HTERT RPE-1 (cell line): ENCODE measurements around the gene EML6.

Experiments
- in situ Hi-C: fragments of 300-500 bp; cut with MboI; formaldehyde crosslinking; loops from 4 replicates; pipeline ENCODE4 v1.14.3; 2020; ENCODE audit warnings: low sequenced_read_pairs

EML6 gene

DNA sequence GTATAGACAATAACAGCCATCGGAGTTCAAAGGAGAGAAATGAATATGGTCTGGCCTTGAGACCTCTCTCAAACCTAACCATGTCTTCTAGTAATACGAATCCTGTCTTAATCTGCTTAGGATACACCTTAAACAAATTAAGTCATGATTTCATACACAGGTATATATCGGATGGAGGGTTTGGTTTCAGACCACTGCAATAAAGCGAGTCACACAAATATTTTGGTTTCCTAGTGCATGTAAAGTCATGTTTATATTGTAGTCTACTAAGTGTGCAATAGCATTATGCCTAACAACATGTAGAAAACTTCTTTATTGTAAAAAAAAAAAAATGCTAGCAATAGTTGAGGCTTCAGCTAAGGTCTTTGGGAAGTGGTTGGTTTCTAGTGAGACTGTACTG is 73.8 kb downstream of the EML6 start:
- in situ Hi-C loops = no loop called here

DNA sequence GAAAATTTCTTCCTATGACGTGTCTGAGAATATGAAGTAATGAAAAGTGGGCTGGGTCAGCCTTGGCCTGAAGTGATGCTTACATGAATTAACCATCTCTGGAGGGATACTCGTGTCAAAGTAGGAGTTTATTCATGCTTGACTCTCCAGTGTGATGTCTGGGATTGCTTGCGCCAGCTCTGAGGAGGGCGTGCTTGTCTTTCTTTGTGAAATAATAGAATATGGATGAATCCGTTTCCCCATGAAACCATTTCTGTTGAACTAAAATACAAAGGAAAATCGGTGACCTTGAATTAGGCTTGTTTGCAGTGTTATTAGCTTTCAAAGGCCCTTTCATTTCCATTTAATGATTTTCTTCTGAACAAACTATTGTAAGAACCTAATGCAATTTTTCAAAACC is 77.9 kb downstream of the EML6 start:
- in situ Hi-C loops = no loop called here

DNA sequence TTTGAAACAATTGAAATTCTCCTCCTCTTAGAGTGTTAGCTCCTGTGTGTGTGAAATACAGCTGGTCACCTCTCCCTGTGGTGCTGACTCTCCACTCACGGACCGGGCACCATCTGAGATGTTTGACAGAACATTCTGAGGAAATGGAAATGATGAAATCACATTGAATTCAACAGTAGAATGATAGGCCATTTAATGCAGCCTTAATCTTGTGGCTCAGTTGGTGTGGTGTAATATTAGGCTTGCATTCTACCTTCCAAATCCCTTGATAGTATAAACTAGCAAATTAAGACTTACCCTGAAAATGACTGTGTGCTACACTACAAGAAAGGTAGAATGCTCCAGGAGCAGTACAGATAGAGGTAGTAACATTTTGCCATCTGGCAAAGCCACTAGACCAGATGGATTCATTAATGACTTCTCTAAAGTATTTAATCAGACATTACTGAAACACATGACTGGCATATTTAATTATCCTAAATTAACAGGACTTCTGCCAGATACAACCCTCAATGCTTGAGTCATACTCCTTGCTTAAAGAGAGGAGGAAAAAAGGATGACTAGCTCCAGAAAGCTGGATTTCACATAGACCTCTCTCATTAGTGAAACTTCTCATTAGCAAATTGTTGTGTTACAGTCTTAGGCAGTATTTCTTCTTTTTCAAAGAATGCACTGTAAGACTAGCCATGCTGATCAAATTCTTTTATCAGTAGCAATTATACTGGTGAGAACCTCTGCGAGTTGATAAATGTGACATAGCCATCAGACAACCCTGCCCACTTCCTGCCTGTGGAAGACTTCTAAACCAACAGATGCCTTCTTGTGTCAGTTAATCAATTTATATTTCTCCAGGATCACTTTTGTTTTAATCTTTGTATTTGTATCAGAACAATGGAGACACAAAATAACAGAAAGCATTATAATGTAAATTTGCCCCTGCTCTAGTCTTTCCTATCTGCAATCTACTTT is 80.6 kb downstream of the EML6 start:
- in situ Hi-C loops = no loop called here

DNA sequence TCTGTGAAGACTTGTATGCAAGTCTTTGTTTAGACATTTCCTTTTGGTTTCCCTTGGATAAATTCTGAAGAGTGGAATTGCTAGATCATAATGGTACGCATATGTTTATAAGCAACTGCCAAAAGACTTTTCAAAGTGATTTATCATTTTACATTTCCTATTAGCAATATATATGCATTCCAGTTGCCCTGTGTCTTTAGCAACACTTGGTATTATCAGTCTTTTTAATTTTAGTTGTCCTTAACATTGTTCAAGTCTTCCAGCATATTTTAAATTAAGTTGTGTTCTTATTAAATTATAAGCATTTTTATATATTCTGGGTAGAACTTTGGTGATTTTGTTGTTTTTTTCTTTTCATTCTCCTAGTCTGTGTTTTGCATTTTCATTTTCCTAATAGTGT is 81.8 kb downstream of the EML6 start:
- in situ Hi-C loops = no loop called here

DNA sequence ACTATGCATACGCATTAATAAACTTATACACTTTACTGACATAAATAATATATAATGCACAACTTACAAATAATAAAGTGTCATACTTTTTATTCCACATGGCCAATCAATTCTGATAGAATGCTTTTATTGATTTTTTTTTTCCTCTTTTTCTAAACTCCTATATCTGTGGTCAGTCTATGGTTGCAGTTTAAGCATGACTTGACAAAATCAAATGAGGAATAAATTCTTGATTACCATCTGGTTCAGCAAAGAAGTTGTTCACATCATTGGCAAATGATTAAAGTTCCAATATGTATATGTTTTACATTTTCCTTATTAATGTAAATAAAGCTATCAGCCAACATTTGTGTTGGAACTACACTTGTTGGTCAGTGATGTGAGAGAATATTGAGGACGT is 83.5 kb downstream of the EML6 start:
- in situ Hi-C loops = no loop called here

DNA sequence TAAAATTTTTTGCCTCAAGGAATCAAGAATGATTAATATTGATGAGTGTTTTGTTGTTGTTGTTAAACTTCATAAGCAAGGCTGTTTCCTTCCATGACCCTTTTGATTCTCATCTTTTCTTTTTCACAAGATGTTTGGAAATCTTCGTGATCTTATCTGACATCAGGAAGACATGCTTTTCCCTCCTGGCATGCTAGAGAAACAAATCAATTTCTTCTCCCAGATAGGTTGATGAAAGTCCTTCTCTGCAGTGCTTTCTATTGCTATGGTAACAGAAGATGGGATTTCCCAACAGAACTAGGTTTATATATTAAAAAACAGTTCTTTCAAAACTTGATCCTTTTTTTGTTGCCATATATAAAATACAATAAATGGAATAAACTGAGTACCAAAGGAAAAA is 85.2 kb downstream of the EML6 start:
- in situ Hi-C loops = no loop called here

DNA sequence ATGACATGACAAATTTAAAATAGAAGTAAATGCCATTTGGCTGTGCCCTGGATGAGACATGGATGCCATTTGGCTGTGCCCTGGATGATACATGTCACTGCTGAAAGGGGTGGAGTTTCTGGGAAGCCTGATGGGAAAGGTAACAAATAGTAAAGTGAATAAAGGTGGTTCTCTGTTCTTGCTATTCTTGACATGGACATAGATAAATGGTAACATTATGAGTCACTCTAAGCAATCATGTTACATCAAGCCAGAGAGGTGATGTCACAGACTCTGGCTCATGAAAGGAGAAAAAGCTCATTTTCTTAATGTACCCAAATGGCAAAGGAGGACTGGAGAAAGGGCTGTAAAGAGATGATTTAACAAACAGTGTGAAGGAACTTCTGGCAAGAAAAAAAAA is 86.4 kb downstream of the EML6 start:
- in situ Hi-C loops = no loop called here

DNA sequence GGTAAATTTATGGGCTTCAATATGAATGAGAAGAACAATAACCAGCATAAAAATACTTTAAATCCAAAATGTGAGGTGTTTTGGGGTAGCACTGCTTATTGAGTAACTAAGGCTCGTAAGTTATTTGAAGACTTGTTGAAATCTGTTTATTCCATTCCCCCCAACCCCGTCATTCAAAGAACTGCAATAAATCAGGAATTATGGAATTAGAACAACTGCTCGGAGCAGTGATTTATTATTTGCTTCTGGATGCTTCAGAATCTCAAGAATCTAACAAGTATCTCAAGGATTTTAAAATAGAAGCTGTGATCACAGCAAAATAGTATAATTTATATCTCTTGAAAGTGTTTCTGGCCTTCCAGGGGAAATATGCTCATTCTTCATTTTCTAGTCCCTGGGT is 86.8 kb downstream of the EML6 start:
- in situ Hi-C loops = no loop called here

DNA sequence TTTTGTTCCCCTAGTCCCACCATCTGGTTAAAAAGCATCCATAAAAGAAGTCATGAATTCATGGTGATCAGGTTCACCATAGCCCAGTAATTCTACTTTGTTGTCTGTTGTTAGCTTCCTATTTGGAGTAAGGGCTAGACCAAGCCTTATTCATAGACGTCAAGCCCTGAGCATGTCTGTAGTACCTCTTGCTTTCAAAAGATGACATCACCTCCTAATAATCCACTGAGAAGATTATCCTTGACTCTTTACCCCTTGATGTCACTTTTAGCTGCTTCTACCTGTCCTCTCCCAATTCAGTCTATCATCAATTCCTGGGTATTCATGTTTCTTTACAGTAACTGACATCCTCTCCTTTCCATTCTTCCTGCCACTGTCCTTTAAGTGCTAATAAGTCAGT is 90.1 kb downstream of the EML6 start:
- in situ Hi-C loops = no loop called here

DNA sequence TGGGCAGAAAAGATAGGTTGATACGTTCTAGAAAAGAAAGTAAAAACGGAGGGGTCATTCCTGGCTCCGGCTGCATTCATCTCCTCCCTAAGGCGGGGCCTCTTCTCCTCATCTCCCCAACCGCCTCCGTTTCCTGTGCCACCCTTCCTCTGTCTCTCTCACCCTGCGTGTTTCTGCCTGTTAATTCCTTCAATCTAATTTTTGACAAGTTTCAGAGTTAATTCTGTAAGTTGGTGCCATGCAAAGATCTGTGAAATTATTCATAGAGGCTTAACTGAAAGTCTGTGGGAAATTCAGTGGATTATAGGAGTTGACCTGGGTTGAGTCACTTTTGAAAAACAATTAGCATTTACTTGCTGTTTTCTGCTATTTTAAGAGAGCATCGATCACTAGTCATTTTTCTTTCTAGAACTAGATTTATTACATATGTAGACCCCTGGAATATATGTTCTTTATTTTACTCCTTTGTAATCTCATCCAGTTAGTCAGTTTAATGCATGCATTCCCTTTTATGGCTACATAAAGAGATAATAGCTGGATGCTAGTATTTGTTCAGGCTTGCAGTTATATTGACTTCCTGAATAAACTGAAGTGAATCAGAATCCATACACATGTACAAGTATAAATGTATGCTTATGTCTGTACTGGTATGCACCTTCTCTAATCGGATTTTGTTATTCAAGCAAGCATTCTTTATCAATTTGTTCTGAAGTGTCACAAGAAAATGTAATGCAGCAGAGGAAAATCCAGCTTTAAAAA is 91.1 kb downstream of the EML6 start:
- in situ Hi-C loops = no loop called here

DNA sequence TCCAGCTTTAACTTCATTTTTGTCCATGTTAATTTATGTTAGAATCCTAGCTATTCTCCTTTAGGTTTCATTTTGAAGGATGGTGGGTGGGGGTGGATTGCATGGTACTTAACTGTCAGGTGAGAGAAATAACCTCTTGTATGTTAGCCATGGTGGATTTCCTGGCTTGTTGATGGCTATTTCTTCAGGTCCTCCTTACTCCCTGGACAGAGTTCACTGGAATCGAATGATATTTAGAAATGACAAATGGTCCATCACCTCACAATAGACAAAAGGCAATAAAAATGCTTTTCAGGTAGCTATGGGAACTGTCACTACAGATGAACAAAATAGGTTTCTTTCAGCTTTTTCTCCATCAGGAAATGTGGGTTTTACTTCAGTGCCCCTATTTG is 91.7 kb downstream of the EML6 start:
- in situ Hi-C loops = no loop called here

DNA sequence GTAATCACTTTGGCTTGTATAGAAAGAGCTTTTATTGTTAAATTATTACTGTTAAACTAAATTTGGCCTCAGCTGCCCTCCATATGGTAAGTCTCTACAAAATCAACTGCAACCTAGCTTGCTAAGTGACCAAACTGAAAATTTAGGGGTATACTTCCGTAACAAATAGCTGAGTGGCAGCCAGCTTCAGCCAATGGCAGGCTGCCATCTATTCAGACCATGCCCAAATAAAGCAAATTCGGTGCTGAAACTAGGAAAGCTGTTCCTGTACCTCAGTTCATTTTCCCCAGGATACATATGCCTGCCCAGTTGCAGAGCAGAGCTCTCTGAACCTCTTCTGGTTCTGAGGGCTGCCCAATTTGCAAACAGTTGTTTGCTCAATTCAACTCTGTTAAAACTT is 94.8 kb downstream of the EML6 start:
- in situ Hi-C loops = no loop called here

DNA sequence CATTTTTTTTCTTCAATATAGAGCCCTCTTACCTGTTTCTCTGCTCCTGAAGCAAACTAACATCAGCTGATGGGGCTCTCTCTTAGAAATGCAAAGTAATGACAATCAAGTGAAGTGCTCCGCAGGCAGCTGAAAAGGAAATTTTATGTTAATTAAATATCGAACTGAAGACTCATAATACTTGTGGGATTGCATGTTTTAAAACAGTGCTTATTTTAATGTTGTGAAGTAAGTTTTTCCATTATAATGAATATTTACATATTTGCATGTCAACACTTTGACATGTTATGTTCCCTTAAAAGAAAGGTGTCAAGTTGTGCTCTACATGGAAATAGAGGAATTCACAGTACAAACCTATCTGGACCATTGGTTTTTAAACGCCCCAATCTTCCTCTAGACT is 97.1 kb downstream of the EML6 start:
- in situ Hi-C loops = no loop called here

DNA sequence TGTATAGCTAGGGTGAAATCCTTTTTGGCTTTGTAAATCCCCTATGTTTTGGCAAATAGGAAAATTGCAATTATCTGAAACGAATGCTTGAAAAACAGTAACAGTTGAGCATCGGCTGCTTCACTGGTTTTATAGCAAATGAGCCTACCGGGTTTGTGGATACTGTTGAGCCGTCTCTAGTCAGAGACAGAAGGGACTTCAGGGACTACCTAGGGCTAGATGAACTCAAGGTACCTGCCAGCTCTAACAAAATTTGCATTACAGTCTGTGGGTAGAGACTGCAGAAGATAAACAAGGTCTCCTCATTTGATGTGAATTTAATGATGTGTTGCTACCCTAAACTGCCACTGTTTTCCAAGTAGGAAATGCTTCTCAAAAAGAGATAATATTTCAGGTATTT is 101.1 kb downstream of the EML6 start:
- in situ Hi-C loops = no loop called here

DNA sequence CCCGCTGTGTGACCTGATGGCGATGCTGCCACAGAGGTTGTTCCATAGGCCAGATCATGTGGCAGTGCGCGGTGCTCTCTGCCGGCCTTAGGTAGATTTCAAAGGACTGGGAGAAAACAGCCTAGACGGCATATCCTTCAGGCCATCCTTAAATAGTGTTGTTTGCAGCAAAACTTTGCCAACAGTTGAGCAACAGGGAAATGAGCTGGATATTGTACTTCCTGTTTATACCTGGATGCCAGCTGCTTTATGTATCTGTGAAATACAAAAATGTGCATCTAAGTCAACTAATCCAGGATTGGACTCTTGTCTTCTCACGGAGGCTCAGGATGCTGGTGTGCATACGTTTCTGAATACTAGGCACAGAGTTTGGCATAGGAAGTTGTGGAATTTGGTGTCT is 107.1 kb downstream of the EML6 start:
- in situ Hi-C loops = no loop called here

DNA sequence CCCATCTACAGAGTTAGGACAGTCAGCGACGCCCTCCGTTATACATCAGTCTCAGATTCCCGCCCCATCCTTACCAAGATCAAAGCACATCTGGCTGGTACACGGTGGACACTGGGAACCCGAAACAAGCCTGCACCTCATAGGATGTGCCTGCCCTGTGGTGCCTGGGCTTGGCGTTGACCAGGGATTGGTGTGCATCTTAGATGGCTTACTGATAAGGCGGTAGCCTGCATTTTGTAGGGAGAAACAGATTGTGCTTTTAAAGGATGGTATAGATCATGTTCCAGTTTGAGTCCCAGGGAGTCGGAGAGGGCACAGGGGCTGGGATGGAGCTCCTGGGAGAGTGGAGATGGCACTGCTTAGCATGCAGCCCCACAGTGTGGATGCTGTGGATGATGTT is 108.0 kb downstream of the EML6 start:
- in situ Hi-C loops = no loop called here

DNA sequence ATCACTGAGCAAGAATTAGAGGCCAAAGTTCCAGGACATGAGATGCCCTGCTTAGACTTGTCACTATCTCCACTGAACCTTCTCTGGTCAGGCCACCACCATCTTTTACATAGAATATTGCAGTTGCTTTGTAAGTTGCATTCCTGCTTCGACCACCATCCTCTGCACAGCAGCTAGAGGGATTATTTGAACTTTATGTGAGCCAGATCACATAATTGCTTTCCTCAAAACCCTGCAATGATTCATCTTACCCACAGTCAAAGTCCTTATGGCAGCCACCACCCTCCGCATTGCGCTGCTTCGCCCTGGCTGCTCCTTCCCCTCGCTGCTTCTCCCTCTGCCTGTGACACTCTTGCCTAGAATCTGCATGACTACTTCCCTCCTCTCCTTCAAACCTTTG is 111.3 kb downstream of the EML6 start:
- in situ Hi-C loops = no loop called here

DNA sequence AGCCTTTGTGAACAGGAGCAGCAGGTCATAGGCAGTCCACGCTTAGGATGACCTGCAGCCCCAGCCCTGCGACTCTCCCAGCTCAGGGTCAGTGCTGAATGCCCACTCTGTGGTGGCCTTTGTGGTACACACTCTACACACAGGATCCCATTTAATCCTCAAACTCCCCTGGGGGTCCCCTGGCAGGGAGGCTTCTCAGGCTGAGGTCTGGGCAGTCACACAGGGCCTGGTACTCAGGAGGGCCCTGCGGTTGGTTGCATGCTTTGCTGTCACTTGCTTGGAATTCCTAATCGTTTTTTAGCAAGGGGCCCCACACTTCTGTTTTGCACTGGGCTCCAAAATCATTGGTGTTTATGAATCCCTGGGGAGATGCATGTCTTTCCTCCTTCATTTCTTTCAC is 113.0 kb downstream of the EML6 start:
- in situ Hi-C loops = no loop called here

DNA sequence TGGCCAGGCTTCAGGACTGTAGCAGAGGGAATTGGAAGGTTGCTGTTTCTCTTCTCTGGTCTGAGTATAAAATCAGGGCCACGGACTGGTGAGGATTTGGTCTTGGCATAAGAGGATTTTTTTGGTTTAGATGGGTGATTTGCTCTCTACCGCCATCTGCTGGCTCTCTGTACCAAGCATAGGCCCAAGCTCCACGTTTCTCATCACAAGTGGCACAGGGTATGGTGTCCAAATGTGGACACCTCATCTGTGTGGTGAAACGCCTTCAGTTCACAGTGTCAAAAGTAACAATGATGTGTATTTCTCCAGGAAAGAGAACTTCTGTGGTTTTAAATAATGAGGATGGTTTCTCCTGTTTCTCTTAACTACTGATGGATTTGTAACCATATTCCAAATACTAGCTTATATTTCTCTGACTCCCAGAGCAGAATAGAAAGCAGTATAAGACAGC is 115.1 kb downstream of the EML6 start:
- in situ Hi-C loops = no loop called here

DNA sequence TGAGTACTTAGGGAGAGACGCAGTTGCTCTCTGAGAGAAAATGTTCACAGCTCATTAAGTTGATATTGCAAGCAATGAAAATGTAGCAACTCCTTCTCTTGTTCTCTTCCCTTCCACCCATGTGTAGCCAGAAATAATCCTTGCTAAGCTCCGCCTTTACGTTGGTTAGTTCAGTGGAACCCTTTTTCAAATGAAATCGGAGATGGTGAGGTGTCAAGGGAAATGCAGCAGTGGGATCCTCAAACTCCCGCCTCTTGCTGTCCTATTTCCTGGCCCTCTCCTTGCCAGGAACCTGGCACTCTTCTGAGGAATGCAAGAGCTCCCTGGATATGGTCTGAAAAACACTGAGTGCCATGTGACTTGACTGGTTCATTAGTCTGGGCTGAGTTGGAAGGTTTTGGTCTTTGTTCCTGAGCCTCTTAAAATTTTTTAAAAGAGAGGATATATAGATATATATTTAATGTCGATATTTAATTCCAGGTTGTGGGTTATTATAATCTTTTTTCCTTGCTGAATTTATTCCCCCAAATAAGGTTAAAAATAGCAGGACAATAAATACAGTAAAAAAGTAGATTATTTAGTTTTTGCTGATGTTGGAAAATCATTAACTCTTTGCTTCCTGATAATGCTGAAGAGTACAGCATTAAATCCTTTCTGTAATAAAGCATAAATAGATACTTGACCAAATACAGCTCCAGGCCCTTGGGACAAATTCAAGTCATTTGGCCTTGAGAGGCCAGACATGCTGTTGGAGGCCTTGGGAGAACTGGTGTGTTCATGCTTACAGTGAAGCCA is 116.2 kb downstream of the EML6 start:
- in situ Hi-C loops = no loop called here
